ENCODE measurements around the gene TMEM52B. TPM values are rescaled to one million over a fixed set of nuclear protein-coding genes. Genes with fewer than 3 reads are reported as not detected.

Gene TMEM52B
- total and polyA plus RNA-seq, 9 of the 15 experiments (the other 6 are each of a cell fraction or from before 2014, with no cell fraction given), result not detected

DNA sequence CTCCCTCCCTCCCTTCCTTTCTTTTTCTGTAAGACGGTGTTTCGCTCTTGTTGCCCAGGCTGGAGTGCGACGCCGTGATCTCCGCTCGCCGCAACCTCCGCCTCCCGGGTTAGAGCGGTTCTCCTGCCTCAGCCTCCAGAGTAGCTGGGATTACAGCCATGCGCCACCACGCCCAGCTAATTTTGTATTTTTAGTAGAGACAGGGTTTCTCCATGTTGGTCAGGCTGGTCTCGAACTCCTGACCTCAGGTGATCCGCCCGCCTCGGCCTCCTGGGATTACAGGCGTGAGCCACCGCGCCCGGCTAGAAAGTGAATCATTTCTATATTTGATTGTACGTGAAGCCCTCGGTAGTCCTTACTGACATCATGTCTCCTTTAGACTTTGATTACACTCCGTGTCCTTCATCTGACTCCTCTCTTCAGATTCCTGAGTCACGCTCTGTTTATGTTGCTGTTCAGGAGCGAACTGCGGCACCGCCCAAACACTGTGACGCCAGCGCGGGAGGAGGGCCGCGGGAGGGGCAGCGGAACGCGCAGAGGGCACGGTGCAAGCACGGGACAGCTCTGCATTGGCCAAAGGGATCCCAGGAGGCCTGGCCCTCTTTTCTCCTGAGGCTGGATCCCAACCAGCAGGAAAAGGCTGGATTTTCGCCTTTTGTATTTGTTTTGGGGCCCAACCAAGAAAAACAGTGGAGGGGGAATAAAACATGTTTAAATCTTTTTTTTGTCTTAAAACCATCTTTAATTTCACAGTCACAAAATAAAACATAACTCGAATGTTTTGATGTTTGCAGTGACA lies 33.3 kb downstream of the TMEM52B start (continued):
- TF ChIP-seq, protein P1, sequence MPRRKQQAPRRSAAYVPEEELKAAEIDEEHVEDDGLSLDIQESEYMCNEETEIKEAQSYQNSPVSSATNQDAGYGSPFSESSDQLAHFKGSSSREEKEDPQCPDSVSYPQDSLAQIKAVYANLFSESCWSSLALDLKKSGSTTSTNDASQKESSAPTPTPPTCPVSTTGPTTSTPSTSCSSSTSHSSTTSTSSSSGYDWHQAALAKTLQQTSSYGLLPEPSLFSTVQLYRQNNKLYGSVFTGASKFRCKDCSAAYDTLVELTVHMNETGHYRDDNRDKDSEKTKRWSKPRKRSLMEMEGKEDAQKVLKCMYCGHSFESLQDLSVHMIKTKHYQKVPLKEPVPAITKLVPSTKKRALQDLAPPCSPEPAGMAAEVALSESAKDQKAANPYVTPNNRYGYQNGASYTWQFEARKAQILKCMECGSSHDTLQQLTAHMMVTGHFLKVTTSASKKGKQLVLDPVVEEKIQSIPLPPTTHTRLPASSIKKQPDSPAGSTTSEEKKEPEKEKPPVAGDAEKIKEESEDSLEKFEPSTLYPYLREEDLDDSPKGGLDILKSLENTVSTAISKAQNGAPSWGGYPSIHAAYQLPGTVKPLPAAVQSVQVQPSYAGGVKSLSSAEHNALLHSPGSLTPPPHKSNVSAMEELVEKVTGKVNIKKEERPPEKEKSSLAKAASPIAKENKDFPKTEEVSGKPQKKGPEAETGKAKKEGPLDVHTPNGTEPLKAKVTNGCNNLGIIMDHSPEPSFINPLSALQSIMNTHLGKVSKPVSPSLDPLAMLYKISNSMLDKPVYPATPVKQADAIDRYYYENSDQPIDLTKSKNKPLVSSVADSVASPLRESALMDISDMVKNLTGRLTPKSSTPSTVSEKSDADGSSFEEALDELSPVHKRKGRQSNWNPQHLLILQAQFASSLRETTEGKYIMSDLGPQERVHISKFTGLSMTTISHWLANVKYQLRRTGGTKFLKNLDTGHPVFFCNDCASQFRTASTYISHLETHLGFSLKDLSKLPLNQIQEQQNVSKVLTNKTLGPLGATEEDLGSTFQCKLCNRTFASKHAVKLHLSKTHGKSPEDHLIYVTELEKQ (CRISPR knock-in tag; IDR thresholded peaks at IDR 0.05), result no peak
- TF ChIP-seq, protein P2, sequence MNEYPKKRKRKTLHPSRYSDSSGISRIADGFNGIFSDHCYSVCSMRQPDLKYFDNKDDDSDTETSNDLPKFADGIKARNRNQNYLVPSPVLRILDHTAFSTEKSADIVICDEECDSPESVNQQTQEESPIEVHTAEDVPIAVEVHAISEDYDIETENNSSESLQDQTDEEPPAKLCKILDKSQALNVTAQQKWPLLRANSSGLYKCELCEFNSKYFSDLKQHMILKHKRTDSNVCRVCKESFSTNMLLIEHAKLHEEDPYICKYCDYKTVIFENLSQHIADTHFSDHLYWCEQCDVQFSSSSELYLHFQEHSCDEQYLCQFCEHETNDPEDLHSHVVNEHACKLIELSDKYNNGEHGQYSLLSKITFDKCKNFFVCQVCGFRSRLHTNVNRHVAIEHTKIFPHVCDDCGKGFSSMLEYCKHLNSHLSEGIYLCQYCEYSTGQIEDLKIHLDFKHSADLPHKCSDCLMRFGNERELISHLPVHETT (CRISPR knock-in tag; conservative IDR thresholded peaks at IDR 0.05 in 1 of 2, IDR thresholded peaks at IDR 0.05 in 1 of 2), result no peak
- TF ChIP-seq ZNF134 (CRISPR knock-in tag; conservative IDR thresholded peaks at IDR 0.05) (no peak), PYGO2 (tag; IDR thresholded peaks at IDR 0.05) (no peak), ZNF707 (CRISPR knock-in tag; conservative IDR thresholded peaks at IDR 0.05) (no peak), SMARCB1 (IDR thresholded peaks at IDR 0.05; ENCODE audit: insufficient read length, low read depth) (no peak), NKRF (IDR thresholded peaks at IDR 0.05; ENCODE audit: borderline replicate concordance) (no peak), ZC3H8 (IDR thresholded peaks at IDR 0.05) (no peak), FOXJ2 (tag; IDR thresholded peaks at IDR 0.05) (peak; percentile 89), TAF9B (IDR thresholded peaks at IDR 0.05; ENCODE audit: partially characterized antibody) (peak; percentile 33), HNRNPH1 (optimal IDR thresholded peaks at IDR 0.05; ENCODE audit: low read depth, low read length) (no peak), ILK (tag; IDR thresholded peaks at IDR 0.05; ENCODE audit: borderline replicate concordance, low read depth) (no peak), NR2C1 (IDR thresholded peaks at IDR 0.05) (no peak), NR2C1 (tag; IDR thresholded peaks at IDR 0.05) (no peak)
- TF ChIP-seq, protein P3, sequence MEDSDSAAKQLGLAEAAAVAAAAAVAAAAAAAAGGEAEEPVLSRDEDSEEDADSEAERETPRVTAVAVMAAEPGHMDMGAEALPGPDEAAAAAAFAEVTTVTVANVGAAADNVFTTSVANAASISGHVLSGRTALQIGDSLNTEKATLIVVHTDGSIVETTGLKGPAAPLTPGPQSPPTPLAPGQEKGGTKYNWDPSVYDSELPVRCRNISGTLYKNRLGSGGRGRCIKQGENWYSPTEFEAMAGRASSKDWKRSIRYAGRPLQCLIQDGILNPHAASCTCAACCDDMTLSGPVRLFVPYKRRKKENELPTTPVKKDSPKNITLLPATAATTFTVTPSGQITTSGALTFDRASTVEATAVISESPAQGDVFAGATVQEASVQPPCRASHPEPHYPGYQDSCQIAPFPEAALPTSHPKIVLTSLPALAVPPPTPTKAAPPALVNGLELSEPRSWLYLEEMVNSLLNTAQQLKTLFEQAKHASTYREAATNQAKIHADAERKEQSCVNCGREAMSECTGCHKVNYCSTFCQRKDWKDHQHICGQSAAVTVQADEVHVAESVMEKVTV (CRISPR knock-in tag; IDR thresholded peaks at IDR 0.05), result no peak
- TF ChIP-seq, protein P4, sequence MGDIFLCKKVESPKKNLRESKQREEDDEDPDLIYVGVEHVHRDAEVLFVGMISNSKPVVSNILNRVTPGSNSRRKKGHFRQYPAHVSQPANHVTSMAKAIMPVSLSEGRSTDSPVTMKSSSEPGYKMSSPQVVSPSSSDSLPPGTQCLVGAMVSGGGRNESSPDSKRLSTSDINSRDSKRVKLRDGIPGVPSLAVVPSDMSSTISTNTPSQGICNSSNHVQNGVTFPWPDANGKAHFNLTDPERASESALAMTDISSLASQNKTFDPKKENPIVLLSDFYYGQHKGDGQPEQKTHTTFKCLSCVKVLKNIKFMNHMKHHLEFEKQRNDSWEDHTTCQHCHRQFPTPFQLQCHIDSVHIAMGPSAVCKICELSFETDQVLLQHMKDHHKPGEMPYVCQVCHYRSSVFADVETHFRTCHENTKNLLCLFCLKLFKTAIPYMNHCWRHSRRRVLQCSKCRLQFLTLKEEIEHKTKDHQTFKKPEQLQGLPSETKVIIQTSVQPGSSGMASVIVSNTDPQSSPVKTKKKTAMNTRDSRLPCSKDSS (IDR thresholded peaks at IDR 0.05; ENCODE audit: low read depth, partially characterized antibody), result no peak

All from K562 (cell line).